ENCODE results near the gene CCDC167.

CCDC167 gene

GRCh38 chr6:37499433-37500293, at the start of gene CCDC167:
TSS of gene CCDC167 (minus strand) at chr6:37499893. CDS start at chr6:37499863, 30 bp downstream.
- DNase-seq (ENCODE audit: low read depth), result peak; percentile 95

DNA sequence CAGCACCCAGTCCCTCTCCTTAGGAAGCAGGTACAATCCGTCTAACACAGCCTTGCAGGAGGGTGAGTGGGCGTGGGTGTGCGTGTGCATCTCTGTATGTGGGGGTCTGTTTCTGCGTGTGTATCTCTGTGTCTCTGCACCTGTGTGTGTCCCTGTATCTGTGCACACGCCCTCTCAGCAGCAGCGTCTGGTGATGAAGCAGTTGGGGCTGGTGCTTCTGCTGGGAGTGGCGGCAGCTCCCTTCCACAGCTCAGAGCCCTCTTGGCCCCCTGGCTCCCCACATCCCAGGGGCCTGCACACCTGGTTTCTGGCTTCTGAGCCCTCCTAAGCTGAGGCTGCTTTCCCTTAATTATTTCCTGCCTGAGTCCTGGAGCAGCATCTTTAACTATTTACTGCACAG, 49.5 kb upstream of the CCDC167 start:
- no peak for DNase-seq (ENCODE audit: low read depth)

DNA sequence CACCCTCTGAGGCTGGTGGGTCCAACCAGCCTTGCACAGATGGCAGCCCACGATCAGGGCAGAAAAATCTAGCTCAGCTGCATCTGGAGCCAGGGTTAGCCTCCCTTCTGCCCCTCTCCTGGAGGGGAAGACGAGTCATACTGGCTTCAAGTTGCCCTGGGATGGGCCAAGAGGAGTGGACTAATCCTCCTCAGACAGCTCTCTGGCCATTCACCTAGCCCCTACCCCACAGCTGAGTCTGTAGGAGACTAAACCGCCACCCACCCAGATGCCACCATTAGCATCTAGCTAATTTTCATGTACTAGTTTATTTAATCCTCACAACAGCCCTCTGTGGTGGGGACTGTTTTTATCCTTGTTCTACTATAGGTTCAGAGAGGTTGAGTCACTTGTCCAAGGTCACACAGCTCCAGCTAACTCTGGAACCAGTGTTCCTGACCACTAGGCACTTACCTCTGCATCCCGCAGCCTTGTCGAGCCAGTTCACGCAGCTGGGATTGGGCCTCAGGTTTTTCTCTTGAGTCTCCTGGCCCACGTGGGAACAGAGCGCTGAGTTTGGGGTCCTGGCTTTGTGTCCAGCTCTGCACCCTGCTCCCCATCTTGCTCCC, 48.5 kb upstream of the CCDC167 start:
- no peak for DNase-seq (ENCODE audit: low read depth)

DNA sequence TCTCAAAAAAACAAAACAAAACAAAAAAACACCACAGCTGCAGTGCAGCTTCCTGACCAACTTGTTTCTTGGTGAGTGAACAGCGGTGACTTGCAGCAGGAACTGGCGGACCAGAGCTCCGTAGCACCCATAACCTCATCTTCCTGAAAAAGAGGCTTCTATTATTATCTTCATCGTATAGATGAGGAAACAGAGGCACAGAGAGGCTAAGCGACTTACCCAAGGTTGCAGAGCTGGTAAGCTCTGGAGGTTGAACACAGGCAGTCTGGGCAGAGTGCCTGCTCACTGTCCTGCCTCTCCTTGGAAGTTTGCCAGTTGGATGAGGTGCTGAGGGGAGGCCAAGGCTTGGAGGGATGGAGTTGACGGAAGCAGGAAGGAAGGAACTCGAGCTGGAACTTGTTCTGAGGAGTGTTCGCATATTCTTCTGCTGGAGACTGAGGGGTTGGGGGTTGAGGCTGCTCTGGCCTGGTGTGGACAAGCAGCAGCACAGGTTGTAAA, 47.9 kb upstream of the CCDC167 start:
- DNase-seq (ENCODE audit: low read depth), result peak; percentile 58

GRCh38 chr6:37546141-37546871, 46.6 kb upstream of the CCDC167 start:
- no peak for DNase-seq (ENCODE audit: low read depth)

GRCh38 chr6:37544530-37544929, 44.8 kb upstream of the CCDC167 start:
- DNase-seq (ENCODE audit: low read depth), result no peak

GRCh38 chr6:37543361-37543760, 43.7 kb upstream of the CCDC167 start:
- DNase-seq (ENCODE audit: low read depth), result no peak

DNA sequence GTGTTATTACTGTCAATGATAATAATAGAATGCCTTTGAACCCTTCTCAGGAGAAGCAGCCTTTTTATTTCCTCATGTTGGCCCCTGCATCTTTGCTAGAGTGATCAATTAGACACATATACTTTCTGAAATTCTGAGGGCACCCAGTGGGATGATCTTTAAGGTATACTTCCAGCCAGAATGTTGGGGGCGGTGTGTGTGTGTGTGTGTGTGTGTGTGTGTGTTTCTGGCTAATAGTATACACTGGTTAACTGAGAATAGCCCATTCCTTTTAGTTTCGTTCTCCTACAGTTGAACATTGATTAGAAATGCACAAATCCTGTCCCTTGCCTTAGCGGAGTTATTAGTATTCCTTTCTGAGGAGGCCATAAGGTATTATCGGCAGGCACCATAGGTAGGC, 41.7 kb upstream of the CCDC167 start:
- no peak for DNase-seq (ENCODE audit: low read depth)

DNA sequence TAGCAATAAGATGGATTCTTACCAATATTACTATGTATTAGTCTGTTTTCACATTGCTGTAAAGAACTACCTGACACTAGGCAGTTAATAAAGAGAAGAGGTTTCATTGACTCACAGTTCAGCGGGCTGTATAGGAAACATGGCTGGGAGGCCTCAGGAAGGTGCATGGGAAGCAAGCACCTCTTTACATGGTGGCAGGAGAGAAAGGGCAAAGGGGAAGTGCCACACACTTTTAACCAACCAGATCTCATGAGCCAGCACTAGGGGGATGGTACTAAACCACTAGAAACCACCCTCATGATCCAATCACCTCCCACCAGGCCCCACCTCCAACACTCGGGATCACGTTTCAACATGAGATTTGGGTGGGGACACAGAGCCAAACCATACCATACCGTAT, 40.7 kb upstream of the CCDC167 start:
- no peak for DNase-seq (ENCODE audit: low read depth)

DNA sequence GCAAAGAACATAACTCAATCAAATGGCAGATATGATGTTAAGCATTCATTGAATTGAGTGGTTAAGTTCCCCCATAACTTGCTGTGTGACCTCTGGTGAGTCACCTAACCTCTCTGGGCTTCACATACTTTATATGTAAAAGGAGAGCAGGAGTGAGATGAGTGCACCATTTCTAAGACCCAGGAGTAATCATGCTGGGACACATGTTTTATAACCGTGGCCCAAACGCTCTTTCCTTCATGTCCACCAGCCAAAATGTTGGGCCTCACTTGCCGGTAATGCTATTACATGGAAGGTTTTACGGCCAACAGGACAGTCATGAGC, 40.3 kb upstream of the CCDC167 start:
- DNase-seq (ENCODE audit: low read depth), result no peak

DNA sequence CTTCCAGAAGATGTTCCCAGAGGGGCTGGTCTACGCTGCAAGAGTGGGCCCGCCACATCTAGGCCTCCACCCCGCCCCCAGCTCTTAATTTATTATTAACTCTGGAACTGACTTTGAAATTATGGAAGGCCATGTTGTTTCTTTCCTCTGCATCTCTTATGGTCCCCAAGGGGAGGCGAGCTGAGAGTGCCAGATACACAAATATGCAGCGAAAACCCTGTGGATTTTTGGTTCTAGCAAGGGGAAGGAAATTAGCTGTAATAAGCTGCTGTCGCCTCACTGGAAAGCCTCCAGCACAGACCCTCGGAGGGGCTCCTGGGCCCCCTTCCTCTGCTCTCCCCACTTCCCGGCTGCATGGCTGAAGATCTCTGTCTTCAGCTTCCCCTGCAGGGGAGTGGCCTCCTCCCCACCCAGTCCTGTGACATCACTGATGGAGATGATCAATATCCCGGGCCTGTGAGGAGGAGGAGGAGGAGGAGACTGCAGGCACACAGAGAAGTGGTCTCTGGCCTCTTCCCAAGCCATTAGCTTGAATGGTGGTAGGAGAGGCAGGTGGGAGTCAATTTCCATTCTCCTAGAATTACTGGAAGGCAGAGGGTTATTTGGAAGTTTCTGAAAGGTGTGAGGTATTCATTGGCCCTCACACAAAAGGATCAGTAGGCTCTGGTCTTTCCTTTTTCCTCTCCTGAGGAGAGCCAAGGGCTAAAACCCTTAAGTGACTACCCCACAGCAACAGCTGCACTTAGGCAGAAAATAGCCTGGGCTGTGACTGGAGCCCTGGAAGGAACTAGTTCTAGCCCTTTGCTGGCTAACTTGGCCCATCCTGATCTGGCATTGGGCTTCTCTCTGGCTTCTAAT, 39.7 kb upstream of the CCDC167 start:
- no peak for DNase-seq (ENCODE audit: low read depth)

- no peak for DNase-seq (ENCODE audit: low read depth)
These were observed 38.4 kb upstream of the CCDC167 start for GRCh38 chr6:37538107-37538506.

GRCh38 chr6:37537548-37537947, 37.9 kb upstream of the CCDC167 start:
- no peak for DNase-seq (ENCODE audit: low read depth)

GRCh38 chr6:37536491-37537190, 36.9 kb upstream of the CCDC167 start:
- DNase-seq (ENCODE audit: low read depth), result no peak

GRCh38 chr6:37535759-37536490, 36.2 kb upstream of the CCDC167 start:
- no peak for DNase-seq (ENCODE audit: low read depth)

DNA sequence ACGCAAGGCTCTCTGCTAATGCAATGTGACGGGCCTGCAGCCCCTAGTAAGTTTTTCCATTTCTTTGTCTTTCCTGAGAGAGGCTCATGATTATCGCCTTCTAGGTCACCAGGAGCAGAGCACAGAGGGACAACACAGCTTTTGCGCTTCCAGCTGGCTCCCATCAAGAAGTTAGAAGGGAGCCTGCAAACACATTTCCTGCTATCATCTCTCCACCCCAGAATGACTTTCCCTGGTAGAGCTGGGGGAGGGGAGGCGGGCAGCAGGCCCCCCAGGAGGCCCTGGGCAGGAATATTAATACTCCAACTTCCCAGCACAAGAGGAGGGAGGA, 35.7 kb upstream of the CCDC167 start:
- DNase-seq (ENCODE audit: low read depth), result no peak

- DNase-seq (ENCODE audit: low read depth), result no peak
These were observed 35.2 kb upstream of the CCDC167 start for GRCh38 chr6:37534893-37535292.

- no peak for DNase-seq (ENCODE audit: low read depth)
These were observed 32.4 kb upstream of the CCDC167 start for GRCh38 chr6:37532122-37532521.

DNA sequence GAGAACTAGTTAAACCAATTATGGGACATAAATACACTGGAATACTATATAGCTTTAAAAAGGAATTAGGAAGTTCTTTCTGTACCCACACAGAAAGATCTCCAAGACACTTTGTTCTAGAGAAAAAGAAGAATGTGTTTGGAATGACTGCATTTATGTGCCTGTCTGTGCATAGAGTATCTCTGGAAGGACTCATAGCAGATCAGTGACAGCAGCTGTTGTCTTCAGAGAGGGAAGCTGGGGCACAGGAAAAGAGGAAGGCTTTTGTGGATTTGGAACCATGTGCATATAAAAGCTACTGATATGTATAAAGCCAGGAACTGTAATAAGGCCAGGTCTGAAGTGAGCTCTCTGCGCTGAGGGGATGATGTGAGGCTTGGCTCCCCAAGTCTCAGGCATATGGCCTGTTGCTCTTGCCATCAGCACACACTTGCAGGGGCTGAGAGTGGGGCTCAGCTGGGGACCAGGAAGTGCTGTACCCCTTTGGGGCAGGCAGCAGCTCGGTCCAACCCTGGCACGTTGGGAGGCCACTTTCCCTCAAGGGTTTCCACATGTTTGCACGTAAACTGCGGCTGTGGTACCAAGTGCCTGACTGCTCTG, 31.8 kb upstream of the CCDC167 start:
- no peak for DNase-seq (ENCODE audit: low read depth)

DNA sequence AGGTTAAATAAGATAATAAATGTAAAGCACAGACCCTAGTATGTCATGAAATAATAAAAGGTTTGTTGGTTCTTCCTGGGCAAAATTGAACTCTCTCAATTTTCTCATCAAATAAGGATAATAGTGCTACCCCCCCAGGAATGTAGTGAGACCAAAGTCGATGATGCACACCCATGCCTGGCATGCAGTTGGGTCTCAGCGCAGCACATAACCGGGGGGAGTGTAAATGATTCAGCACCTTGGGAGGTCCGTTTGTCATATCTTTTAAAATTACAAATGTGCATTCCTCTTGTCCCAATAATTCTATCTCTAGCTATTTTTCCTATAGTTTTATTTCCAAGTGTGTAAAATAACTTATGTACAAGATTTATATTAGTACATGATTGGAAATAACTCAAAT, 31.3 kb upstream of the CCDC167 start:
- no peak for DNase-seq (ENCODE audit: low read depth)
